ENCODE results near the gene TMEM273. TPM values are rescaled to one million over a fixed set of nuclear protein-coding genes. Genes with fewer than 3 reads are reported as not detected.

Gene TMEM273
- total RNA-seq, 2 donors from 2014 or later = 9.6 to 14.8 TPM

DNA sequence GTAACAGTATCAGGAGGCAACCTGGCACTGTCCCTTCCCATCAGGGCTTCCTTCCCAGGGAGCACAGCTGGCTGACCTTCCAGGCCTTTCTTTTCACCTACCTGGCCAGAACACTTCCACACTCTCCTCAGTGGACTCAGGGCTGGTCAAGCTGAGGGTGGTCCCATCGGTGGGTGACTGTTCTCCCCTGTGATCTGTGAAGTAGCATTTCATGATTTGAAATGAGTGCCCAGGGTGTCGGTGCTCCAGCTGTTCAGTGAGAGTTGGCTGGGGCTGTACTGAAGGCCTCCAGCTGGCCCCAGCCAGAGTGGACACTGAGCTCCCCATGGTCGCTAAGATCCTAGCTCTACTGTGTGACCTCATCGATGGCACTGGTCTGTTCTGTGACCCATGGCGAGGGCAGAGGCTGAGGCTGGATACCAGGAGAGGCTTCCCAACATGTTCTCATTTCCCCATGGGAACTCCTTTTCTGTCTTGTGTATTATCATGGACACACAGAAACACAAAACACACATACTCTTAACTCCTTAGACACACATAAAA lies 54.4 kb downstream of the TMEM273 start, which contains the start of gene FAM170B:
Gene FAM170B (minus strand): TSS at position 316 of the 543 bp plus-strand sequence. CDS start 103 bp downstream, at position 213.
- Histone ChIP-seq H3K27ac (no peak within 1 kb of the TSS), H3K4me3 (no peak within 1 kb of the TSS), H3K4me1 (ENCODE audit: control insufficient read depth in 1 of 2, low read depth in 2 of 2) (peaks cover 8 to 20% of the 10 kb centered on the region in 2 donors), H3K9me3 (no peaks in the 10 kb centered on the region), H3K27me3 (replicated peaks; ENCODE audit: insufficient read depth) (no peaks in the 10 kb centered on the region), H3K36me3 (no peaks in the 10 kb centered on the region)
- ATAC-seq (ENCODE audit: insufficient number of reproducible peaks, low FRiP score, low read depth) = no peak
- no peak for DNase-seq (ENCODE audit: low spot score)
- TF ChIP-seq, protein P1, sequence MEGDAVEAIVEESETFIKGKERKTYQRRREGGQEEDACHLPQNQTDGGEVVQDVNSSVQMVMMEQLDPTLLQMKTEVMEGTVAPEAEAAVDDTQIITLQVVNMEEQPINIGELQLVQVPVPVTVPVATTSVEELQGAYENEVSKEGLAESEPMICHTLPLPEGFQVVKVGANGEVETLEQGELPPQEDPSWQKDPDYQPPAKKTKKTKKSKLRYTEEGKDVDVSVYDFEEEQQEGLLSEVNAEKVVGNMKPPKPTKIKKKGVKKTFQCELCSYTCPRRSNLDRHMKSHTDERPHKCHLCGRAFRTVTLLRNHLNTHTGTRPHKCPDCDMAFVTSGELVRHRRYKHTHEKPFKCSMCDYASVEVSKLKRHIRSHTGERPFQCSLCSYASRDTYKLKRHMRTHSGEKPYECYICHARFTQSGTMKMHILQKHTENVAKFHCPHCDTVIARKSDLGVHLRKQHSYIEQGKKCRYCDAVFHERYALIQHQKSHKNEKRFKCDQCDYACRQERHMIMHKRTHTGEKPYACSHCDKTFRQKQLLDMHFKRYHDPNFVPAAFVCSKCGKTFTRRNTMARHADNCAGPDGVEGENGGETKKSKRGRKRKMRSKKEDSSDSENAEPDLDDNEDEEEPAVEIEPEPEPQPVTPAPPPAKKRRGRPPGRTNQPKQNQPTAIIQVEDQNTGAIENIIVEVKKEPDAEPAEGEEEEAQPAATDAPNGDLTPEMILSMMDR (IDR thresholded peaks at IDR 0.05) = no peak

DNA sequence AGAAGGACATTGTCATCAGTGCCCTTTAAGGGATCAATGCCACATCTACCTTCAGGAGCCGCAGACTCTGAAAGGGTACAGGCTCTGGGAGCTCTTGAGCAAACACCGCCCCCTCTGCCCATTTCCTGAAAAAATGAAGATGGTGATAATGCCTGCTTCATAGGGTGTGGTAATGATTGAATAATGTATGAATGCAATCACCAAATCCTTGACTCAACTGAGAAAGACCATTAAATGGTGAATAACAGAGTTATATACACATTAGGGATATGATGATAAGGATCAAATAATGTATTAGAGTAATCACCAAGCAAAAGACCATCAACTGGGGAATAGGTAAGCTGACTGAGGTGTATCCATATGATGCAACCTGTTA lies 55.8 kb downstream of the TMEM273 start:
- DNase-seq (ENCODE audit: low spot score) = no peak
- no peak for ATAC-seq (ENCODE audit: insufficient number of reproducible peaks, low FRiP score, low read depth)
- Histone ChIP-seq H3K4me3 (no peak overlapping the region), H3K9me3 (no peaks in the 10 kb centered on the region), H3K36me3 (no peaks in the 10 kb centered on the region), H3K4me1 (ENCODE audit: control insufficient read depth in 1 of 2, low read depth in 2 of 2) (peaks cover 3 to 13% of the 10 kb centered on the region in 2 donors), H3K27ac (no peak overlapping the region), H3K27me3 (replicated peaks; ENCODE audit: insufficient read depth) (no peaks in the 10 kb centered on the region)
- TF ChIP-seq, protein P1 (IDR thresholded peaks at IDR 0.05) = no peak

GRCh38 chr10:49131507-49132361 lies 56.5 kb downstream of the TMEM273 start:
- no peaks in the 10 kb centered on the region for H3K27me3 ChIP-seq (replicated peaks; ENCODE audit: insufficient read depth)
- peaks cover 3 to 13% of the 10 kb centered on the region in 2 donors for H3K4me1 ChIP-seq (ENCODE audit: control insufficient read depth in 1 of 2, low read depth in 2 of 2)
- no peaks in the 10 kb centered on the region for H3K36me3 ChIP-seq
- no peak overlapping the region for H3K27ac ChIP-seq
- H3K4me3 ChIP-seq = no peak overlapping the region
- TF ChIP-seq, protein P1 (IDR thresholded peaks at IDR 0.05) = no peak
- no peaks in the 10 kb centered on the region for H3K9me3 ChIP-seq
- ATAC-seq (ENCODE audit: insufficient number of reproducible peaks, low FRiP score, low read depth) (no peak), DNase-seq (ENCODE audit: low spot score) (no peak)

DNA sequence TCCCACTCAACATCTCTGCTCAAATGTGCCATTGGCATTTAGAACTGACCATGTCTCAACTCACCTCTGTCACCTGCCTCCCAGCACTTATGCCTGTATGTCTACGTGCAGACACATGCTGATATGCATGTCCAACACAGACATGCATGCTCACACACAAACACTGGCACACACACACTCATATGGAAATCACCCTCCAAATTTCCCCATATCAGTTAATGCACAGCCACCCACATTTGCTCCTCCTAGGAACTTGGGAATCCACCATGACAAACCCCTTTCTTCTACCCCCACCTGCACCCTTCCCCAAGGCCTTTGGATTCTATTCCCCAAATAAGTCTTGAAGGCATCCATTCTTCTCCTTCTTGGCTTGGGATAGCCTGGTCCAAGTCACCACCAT lies 58.8 kb downstream of the TMEM273 start:
- Histone ChIP-seq H3K9me3 (no peaks in the 10 kb centered on the region), H3K4me3 (no peak overlapping the region), H3K4me1 (ENCODE audit: control insufficient read depth in 1 of 2, low read depth in 2 of 2) (no peaks in the 10 kb centered on the region), H3K36me3 (no peaks in the 10 kb centered on the region), H3K27ac (no peak overlapping the region), H3K27me3 (replicated peaks; ENCODE audit: insufficient read depth) (no peaks in the 10 kb centered on the region)
- TF ChIP-seq, protein P1 (IDR thresholded peaks at IDR 0.05) = no peak
- ATAC-seq (ENCODE audit: insufficient number of reproducible peaks, low FRiP score, low read depth) (no peak), DNase-seq (ENCODE audit: low spot score) (no peak)

DNA sequence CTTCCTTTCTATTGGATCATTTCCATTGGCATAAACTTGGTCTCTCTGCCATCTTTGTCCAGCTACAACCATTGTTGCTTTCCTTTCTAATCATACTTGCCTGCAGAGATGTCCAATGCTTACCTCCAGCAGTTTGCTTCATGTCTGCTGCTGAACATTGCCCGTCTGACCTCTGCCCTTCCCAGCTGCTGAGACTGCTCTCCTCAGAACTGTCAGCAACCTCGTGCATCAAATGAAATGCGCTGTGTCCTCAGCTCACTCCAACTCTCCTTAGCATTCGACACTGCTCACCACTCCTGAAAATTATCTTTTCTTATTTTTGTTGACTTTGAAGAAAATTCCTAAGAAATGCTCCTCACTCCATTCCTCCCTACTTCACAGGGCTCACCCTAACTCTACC lies 59.3 kb downstream of the TMEM273 start:
- TF ChIP-seq, protein P1 (IDR thresholded peaks at IDR 0.05) = no peak
- no peak overlapping the region for H3K27ac ChIP-seq
- ATAC-seq (ENCODE audit: insufficient number of reproducible peaks, low FRiP score, low read depth) = no peak

More for the DNA sequence above, 59.3 kb downstream of the TMEM273 start:
- no peaks in the 10 kb centered on the region for H3K9me3 ChIP-seq
- H3K4me3 ChIP-seq = no peak overlapping the region
- H3K4me1 ChIP-seq (ENCODE audit: control insufficient read depth in 1 of 2, low read depth in 2 of 2) = no peaks in the 10 kb centered on the region
- no peaks in the 10 kb centered on the region for H3K27me3 ChIP-seq (replicated peaks; ENCODE audit: insufficient read depth)
- no peaks in the 10 kb centered on the region for H3K36me3 ChIP-seq
- no peak for DNase-seq (ENCODE audit: low spot score)

All from thoracic aorta (tissue), 2 donors.